Calu3 (cell line): ENCODE data around the gene QPRT. TPM values are rescaled to one million over a fixed set of nuclear protein-coding genes. Genes with fewer than 3 reads are reported as not detected.
"Not testable (repeated sequence)": the region's sequence is repeated elsewhere in the genome, so short reads cannot be mapped to it uniquely, and the experiment has no call there.

ENCODE experiments used
- BruUV-seq: library from RNA; stranded (reverse); fragments of 400-500 nt; replicated peaks from 2 replicates; lab custom pipeline; 2021; lab: Mats Ljungman, UMichigan
- CTCF ChIA-PET: fragments of 300-600 bp; sonication (Branson Sonifier 250); formaldehyde crosslinking; loops from one replicate; lab custom pipeline; 2022; ENCODE audit warnings: antibody characterized with exemption; lab: Charles Lee
- DNase-seq: peaks from one replicate; pipeline ENCODE4 v3.0.0; 2022
- H3K27ac Mint-ChIP-seq: one replicate; pipeline ENCODE4 v1.8.0; 2022; ENCODE audit warnings: mixed read lengths; ENCODE audit not compliant: unreplicated experiment
- H3K27me3 Mint-ChIP-seq: one replicate; pipeline ENCODE4 v1.8.0; 2022; ENCODE audit warnings: mixed read lengths; ENCODE audit not compliant: unreplicated experiment
- H3K36me3 Mint-ChIP-seq: one replicate; pipeline ENCODE4 v1.8.0; 2022; ENCODE audit warnings: mild to moderate bottlenecking, moderate library complexity, mixed read lengths; ENCODE audit not compliant: insufficient read depth, unreplicated experiment
- H3K4me1 Mint-ChIP-seq: one replicate; pipeline ENCODE4 v1.8.0; 2022; ENCODE audit warnings: mild to moderate bottlenecking, low read depth, mixed read lengths; ENCODE audit not compliant: unreplicated experiment
- H3K4me3 Mint-ChIP-seq: one replicate; pipeline ENCODE4 v1.8.0; 2022; ENCODE audit warnings: mild to moderate bottlenecking, low read depth, moderate library complexity, mixed read lengths; ENCODE audit not compliant: unreplicated experiment
- H3K9me3 Mint-ChIP-seq: one replicate; pipeline ENCODE4 v1.8.0; 2022; ENCODE audit warnings: low read depth, mixed read lengths; ENCODE audit not compliant: unreplicated experiment
- intact Hi-C: fragments of 100-400 bp; cut with micrococcal nuclease; formaldehyde crosslinking; loops from one replicate; pipeline ENCODE4 v1.10.0; 2022; ENCODE audit not compliant: unreplicated experiment
- total RNA-seq: library from RNA; stranded (reverse); gene quantifications from 2 replicates; pipeline ENCODE4 v1.2.3, GENCODE V29; 2022
- TF ChIP-seq, protein P1 (sequence below): fragments of 200-600 bp; IDR thresholded peaks from one replicate; pipeline ENCODE4 v1.8.0; 2022; ENCODE audit warnings: antibody characterized with exemption; ENCODE audit not compliant: unreplicated experiment

The QPRT gene
- total RNA-seq, 1 experiment from 2014 or later, result 4.6 TPM

DNA sequence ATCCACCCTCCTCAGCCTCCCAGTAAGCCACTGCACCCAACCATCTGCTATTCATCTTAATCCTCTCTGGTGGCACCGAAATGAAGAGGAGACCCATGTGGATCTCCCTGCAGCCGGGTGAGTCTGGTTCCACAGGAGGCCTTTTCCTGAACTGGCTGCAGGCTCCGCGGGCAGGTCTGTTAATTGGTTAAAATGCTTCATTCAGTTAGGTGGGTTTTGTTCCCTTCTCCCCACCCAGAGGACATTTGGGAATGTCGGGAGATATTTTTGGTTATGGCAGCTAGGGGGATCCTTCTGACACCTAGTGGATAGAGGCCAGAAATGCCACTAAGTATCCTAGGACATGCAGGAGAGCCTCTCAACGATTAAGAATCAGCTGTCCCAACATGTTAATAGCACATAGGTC is 50.1 kb downstream of the QPRT start:
- no peaks in the 10 kb centered on the region for H3K9me3 Mint-ChIP-seq
- intact Hi-C loops, result no loop called here
- TF ChIP-seq, protein P1, sequence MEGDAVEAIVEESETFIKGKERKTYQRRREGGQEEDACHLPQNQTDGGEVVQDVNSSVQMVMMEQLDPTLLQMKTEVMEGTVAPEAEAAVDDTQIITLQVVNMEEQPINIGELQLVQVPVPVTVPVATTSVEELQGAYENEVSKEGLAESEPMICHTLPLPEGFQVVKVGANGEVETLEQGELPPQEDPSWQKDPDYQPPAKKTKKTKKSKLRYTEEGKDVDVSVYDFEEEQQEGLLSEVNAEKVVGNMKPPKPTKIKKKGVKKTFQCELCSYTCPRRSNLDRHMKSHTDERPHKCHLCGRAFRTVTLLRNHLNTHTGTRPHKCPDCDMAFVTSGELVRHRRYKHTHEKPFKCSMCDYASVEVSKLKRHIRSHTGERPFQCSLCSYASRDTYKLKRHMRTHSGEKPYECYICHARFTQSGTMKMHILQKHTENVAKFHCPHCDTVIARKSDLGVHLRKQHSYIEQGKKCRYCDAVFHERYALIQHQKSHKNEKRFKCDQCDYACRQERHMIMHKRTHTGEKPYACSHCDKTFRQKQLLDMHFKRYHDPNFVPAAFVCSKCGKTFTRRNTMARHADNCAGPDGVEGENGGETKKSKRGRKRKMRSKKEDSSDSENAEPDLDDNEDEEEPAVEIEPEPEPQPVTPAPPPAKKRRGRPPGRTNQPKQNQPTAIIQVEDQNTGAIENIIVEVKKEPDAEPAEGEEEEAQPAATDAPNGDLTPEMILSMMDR, result peak; percentile 59
- CTCF ChIA-PET, result interaction anchor here (0.6 to 1.7 kb wide), 6 partner anchors 16 to 88 kb away, joined by 3 to 16 read pairs (median 4); partner anchors contain the start of genes KIF22 and PAGR1
- no peak overlapping the region for H3K4me3 Mint-ChIP-seq
- H3K36me3 Mint-ChIP-seq, result no peaks in the 10 kb centered on the region
- peak; percentile 20 for DNase-seq
- H3K27me3 Mint-ChIP-seq, result peaks cover 13% of the 10 kb centered on the region
- no TSS peak for BruUV-seq
- H3K27ac Mint-ChIP-seq, result no peak overlapping the region
- H3K4me1 Mint-ChIP-seq, result peaks cover 14% of the 10 kb centered on the region

DNA sequence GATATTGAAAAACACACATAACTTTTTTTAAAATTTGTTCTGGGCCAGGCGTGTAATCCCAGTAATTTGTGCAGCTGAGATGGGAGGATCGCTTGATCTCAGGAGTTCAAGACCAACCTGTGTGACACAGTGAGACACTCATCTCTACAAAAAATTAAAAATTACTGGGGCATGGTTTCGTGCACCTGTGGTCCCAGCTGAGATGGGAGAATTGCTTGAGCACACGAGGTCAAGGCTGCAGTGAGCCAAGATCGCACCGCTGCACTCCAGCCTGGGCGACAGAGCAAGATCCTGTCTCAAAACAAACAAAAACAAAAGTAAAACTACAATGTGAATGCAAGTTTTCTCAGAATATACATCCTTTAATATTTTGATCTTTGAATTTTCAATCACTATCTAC is 51.7 kb downstream of the QPRT start:
- TF ChIP-seq, protein P1, result no peak
- peaks cover 14% of the 10 kb centered on the region for H3K4me1 Mint-ChIP-seq
- CTCF ChIA-PET, result no interaction called here
- peaks cover 28% of the 10 kb centered on the region for H3K27me3 Mint-ChIP-seq
- H3K4me3 Mint-ChIP-seq, result no peak overlapping the region
- BruUV-seq, result no TSS peak
- DNase-seq, result no peak
- no peaks in the 10 kb centered on the region for H3K36me3 Mint-ChIP-seq
- intact Hi-C loops, result no loop called here
- H3K27ac Mint-ChIP-seq, result no peak overlapping the region
- no peaks in the 10 kb centered on the region for H3K9me3 Mint-ChIP-seq

DNA sequence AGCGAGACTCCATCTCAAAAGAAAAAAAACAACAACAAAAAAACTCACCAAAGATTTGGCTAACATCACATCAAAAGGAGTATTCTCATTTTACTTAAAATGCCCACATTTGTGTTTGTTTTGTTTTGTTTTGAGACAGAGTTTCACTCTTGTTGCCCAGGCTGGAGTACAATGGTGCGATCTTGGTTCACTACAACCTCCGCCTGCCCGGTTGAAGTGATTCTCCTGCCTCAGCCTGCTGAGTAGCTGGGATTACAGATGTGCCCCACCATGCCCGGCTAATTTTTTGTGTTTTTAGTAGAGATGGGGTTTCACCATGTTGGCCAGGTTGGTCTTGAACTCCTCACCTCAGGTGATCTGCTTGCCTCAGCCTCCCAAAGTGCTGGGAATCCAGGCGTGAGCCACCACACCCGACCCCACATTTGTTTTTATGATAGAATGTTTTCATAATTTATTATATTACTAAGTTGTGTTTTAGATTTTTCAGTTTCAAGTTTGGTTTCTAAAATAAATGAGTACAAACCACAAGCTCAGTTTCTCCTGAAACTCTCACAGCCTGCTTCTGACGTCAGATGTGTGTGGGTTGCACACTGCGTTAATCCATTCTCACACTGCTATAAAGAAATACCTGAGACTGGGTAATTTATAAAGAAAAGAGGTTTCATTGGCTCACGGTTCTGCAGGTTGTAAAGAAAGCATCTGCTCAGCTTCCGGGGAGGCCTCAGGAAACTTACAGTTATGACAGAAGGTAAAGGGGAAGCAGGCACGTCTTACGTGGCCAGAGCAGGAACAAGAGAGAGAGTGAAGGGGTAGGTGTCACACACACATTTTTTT is 53.0 kb downstream of the QPRT start:
- BruUV-seq, H3K9me3 Mint-ChIP-seq, H3K36me3 Mint-ChIP-seq, DNase-seq, CTCF ChIA-PET, H3K27ac Mint-ChIP-seq, intact Hi-C loops, H3K4me3 Mint-ChIP-seq: not testable (repeated sequence)
- Mint-ChIP-seq H3K27me3 (peaks cover 36% of the 10 kb centered on the region), H3K4me1 (peaks cover 11% of the 10 kb centered on the region)

DNA sequence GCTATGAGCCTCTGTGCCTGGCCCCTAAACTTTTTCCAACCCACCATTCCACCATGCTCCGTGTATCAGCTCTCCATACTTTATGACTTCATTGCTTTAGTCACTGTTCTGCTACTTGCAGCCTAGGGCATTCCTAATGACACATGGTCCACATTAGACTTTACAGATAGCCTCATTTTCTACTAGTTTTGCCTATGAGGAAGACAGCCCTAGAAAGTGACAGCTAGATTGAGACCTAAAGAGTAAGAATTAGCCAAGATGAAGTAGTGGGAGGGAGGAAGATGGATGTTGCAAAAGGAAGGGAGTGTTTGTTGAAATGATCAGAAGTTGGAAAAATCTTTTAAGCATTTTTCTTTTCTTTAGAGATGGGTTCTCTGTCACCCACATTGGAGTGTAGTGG is 55.8 kb downstream of the QPRT start:
- intact Hi-C loops, result no loop called here

More for the DNA sequence above, 55.8 kb downstream of the QPRT start:
- Mint-ChIP-seq H3K36me3 (no peaks in the 10 kb centered on the region), H3K9me3 (no peaks in the 10 kb centered on the region), H3K27ac (no peak overlapping the region), H3K27me3 (peaks cover 23% of the 10 kb centered on the region), H3K4me1 (peaks cover 13% of the 10 kb centered on the region), H3K4me3 (no peak overlapping the region)
- no peak for DNase-seq
- no TSS peak for BruUV-seq
- TF ChIP-seq, protein P1, result no peak
- CTCF ChIA-PET, result interaction anchor here (0.6 kb wide), 1 partner anchor 25 kb away, joined by 3 read pairs; no protein-coding TSS in a partner anchor
